Suprapubic skin (tissue), 3 donors: ENCODE measurements around the gene HS3ST2.

Source experiments
- POLR2AphosphoS5 ChIP-seq, 3 donors: sonication (generic); formaldehyde crosslinking; IDR thresholded peaks; one replicate each; pipeline ENCODE4 v1.6.1; 2017; ENCODE audit warnings: antibody characterized with exemption in 3 of 3
- TF ChIP-seq, protein P1 (sequence below), 2 donors: fragments of 200-600 bp in 1 of 2; fragments of 450-650 bp in 1 of 2; sonication (generic) in 1 of 2; IDR thresholded peaks; one replicate each; pipeline ENCODE4 v1.5.1; 2016 to 2019; ENCODE audit warnings: antibody characterized with exemption in 2 of 2, mild to moderate bottlenecking in 1 of 2, moderate library complexity in 1 of 2

DNA sequence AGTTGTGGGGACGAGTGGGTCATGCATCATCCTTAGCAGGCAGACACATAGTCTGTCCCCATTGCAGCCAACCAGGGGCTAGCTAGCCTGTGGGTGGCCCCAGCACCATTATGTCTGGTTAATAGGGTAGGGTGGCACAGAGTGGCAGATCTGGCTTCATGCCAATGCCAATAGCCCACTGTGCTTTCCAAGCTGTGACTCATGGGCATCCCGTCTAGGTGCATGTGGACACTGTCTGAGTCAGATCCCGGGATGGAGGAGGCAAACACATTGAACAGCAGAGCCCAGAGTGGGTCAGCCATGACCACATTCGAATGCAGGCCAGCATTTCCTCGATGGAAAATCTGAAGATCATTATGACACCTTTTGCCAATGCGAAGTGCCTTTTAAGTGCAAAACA, 2.5 kb downstream of the HS3ST2 start:
- TF ChIP-seq, protein P1, sequence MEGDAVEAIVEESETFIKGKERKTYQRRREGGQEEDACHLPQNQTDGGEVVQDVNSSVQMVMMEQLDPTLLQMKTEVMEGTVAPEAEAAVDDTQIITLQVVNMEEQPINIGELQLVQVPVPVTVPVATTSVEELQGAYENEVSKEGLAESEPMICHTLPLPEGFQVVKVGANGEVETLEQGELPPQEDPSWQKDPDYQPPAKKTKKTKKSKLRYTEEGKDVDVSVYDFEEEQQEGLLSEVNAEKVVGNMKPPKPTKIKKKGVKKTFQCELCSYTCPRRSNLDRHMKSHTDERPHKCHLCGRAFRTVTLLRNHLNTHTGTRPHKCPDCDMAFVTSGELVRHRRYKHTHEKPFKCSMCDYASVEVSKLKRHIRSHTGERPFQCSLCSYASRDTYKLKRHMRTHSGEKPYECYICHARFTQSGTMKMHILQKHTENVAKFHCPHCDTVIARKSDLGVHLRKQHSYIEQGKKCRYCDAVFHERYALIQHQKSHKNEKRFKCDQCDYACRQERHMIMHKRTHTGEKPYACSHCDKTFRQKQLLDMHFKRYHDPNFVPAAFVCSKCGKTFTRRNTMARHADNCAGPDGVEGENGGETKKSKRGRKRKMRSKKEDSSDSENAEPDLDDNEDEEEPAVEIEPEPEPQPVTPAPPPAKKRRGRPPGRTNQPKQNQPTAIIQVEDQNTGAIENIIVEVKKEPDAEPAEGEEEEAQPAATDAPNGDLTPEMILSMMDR (IDR thresholded peaks at IDR 0.05) = no peak
- TF ChIP-seq POLR2AphosphoS5 (IDR thresholded peaks at IDR 0.05) = no peak
